Caco-2 (cell line): ENCODE results near the gene WDR59. TPM values are rescaled to one million over a fixed set of nuclear protein-coding genes. Genes with fewer than 3 reads are reported as not detected.

Experiments
- BruUV-seq: library from RNA; stranded (reverse); fragments of 400-500 nt; replicated peaks from 2 replicates; lab custom pipeline; 2021; lab: Mats Ljungman, UMichigan
- CTCF ChIA-PET: fragments of 300-600 bp; sonication (Branson Sonifier 250); formaldehyde crosslinking; loops from one replicate; lab custom pipeline; 2022; ENCODE audit warnings: antibody characterized with exemption; lab: Charles Lee
- POLR2A ChIA-PET: fragments of 300-600 bp; sonication (Branson Sonifier 250); formaldehyde crosslinking; loops from one replicate; lab custom pipeline; 2022; ENCODE audit warnings: antibody characterized with exemption; lab: Charles Lee
- DNase-seq, 2 experiments: peaks; one replicate each; pipeline versions ENCODE4 v3.0.0 to v3.0.0-alpha.2; 2020 to 2022
- H3K27me3 ChIP-seq: replicated peaks from 2 replicates; pipeline ENCODE4 v1.6.0; 2011; ENCODE audit warnings: low read length; ENCODE audit not compliant: control insufficient read depth, insufficient read depth
- H3K36me3 ChIP-seq: 2 replicates; pipeline ENCODE4 v1.5.1; 2011; ENCODE audit warnings: low read length; ENCODE audit not compliant: control insufficient read depth, insufficient read depth
- H3K4me1 ChIP-seq: fragments of 250-450 bp; sonication (Bioruptor Pico); 2 replicates; pipeline ENCODE4 v1.5.1; 2020; ENCODE audit warnings: mild to moderate bottlenecking
- H3K4me3 ChIP-seq: 2 replicates; pipeline ENCODE4 v1.5.1; 2011; ENCODE audit warnings: low read depth, mild to moderate bottlenecking, control low read depth, low read length
- H3K9me3 ChIP-seq: fragments of 250-450 bp; sonication (Bioruptor Pico); 2 replicates; pipeline ENCODE4 v1.5.1; 2020; ENCODE audit warnings: mild to moderate bottlenecking, moderate library complexity
- H3K27ac Mint-ChIP-seq: one replicate; pipeline ENCODE4 v1.8.0; 2022; ENCODE audit warnings: mixed read lengths; ENCODE audit not compliant: unreplicated experiment
- H3K27me3 Mint-ChIP-seq: one replicate; pipeline ENCODE4 v1.8.0; 2022; ENCODE audit warnings: mixed read lengths; ENCODE audit not compliant: insufficient read depth, unreplicated experiment
- H3K36me3 Mint-ChIP-seq: one replicate; pipeline ENCODE4 v1.8.0; 2022; ENCODE audit warnings: mild to moderate bottlenecking, mixed read lengths; ENCODE audit not compliant: insufficient read depth, unreplicated experiment
- H3K4me1 Mint-ChIP-seq: one replicate; pipeline ENCODE4 v1.8.0; 2022; ENCODE audit warnings: low read depth, mixed read lengths; ENCODE audit not compliant: unreplicated experiment
- H3K4me3 Mint-ChIP-seq: one replicate; pipeline ENCODE4 v1.8.0; 2022; ENCODE audit warnings: mild to moderate bottlenecking, moderate library complexity, mixed read lengths; ENCODE audit not compliant: unreplicated experiment
- H3K9me3 Mint-ChIP-seq: one replicate; pipeline ENCODE4 v1.8.0; 2022; ENCODE audit warnings: mixed read lengths; ENCODE audit not compliant: unreplicated experiment
- intact Hi-C: fragments of 100-400 bp; cut with micrococcal nuclease; formaldehyde crosslinking; loops from one replicate; pipeline ENCODE4 v1.10.0; 2022; ENCODE audit not compliant: unreplicated experiment
- total RNA-seq: library from RNA; stranded (reverse); gene quantifications from 2 replicates; pipeline ENCODE4 v1.2.3, GENCODE V29; 2022
- TF ChIP-seq, protein P1 (sequence below), 2 experiments: fragments of 200-600 bp in 1 of 2; IDR thresholded peaks; 1 replicate in 1 of 2; 2 replicates in 1 of 2; pipeline versions ENCODE4 v1.5.1 to v1.8.0; 2011 to 2022; ENCODE audit warnings: antibody characterized with exemption in 1 of 2, control low read depth in 1 of 2, inconsistent platforms in 1 of 2, low read depth in 1 of 2, low read length in 1 of 2, mild to moderate bottlenecking in 1 of 2, moderate library complexity in 1 of 2; ENCODE audit not compliant: insufficient read depth in 1 of 2, severe bottlenecking in 1 of 2, unreplicated experiment in 1 of 2

Gene WDR59
- total RNA-seq, 1 experiment from 2014 or later: 148 TPM

DNA sequence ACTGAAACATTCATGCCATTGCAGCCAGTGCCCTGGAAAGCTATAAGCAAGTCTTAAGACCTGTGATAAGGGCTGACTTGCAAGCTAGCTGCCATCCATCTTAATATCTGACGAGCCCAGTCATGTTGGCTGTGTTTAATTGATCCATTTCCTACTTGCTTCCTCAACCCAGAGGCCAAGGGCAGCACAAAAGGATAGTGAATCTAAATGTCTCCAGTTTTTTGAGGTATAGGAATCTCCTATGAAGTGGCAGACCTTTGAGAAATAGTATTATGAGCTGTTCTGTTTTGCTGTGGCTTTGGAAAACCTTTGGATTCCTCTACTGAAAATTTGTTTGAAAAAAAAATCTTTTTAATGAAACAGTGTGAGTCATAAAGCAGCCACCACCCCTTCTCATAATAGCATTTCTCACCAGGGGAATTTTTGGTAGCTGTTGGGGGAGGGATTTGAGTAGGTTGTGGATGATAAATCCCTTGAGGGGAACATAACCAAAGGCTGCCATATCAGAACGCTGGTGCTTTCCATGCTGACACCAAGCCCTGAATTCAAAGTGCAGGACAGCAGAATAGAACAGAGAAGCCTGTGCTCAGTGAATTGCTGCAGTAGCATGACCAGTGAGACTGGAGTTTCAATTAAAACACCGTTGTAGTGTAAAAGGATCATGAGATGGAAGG, 26.8 kb upstream of the WDR59 start:
- intact Hi-C loops: no loop called here
- Mint-ChIP-seq H3K4me1 (peaks cover 20% of the 10 kb centered on the region), H3K4me3 (no peak overlapping the region), H3K27me3 (no peaks in the 10 kb centered on the region), H3K36me3 (peaks cover 12% of the 10 kb centered on the region), H3K27ac (no peak overlapping the region), H3K9me3 (no peaks in the 10 kb centered on the region)
- TF ChIP-seq, protein P1, sequence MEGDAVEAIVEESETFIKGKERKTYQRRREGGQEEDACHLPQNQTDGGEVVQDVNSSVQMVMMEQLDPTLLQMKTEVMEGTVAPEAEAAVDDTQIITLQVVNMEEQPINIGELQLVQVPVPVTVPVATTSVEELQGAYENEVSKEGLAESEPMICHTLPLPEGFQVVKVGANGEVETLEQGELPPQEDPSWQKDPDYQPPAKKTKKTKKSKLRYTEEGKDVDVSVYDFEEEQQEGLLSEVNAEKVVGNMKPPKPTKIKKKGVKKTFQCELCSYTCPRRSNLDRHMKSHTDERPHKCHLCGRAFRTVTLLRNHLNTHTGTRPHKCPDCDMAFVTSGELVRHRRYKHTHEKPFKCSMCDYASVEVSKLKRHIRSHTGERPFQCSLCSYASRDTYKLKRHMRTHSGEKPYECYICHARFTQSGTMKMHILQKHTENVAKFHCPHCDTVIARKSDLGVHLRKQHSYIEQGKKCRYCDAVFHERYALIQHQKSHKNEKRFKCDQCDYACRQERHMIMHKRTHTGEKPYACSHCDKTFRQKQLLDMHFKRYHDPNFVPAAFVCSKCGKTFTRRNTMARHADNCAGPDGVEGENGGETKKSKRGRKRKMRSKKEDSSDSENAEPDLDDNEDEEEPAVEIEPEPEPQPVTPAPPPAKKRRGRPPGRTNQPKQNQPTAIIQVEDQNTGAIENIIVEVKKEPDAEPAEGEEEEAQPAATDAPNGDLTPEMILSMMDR (IDR thresholded peaks at IDR 0.05; ENCODE audit: insufficient read depth in 1 of 2, low read depth in 1 of 2, low read length in 1 of 2, severe bottlenecking in 1 of 2, unreplicated experiment in 1 of 2): no peak
- no peak overlapping the region for H3K4me3 ChIP-seq
- H3K36me3 ChIP-seq: no peaks in the 10 kb centered on the region
- no TSS peak for BruUV-seq
- H3K9me3 ChIP-seq: no peaks in the 10 kb centered on the region
- DNase-seq: no peak
- ChIA-PET POLR2A (no interaction called here), CTCF (interaction anchor here (1.0 kb wide), 1 partner anchor 13 kb away, joined by 3 read pairs; the partner anchor contains the start of gene ZNRF1)
- no peaks in the 10 kb centered on the region for H3K4me1 ChIP-seq
- no peaks in the 10 kb centered on the region for H3K27me3 ChIP-seq

DNA sequence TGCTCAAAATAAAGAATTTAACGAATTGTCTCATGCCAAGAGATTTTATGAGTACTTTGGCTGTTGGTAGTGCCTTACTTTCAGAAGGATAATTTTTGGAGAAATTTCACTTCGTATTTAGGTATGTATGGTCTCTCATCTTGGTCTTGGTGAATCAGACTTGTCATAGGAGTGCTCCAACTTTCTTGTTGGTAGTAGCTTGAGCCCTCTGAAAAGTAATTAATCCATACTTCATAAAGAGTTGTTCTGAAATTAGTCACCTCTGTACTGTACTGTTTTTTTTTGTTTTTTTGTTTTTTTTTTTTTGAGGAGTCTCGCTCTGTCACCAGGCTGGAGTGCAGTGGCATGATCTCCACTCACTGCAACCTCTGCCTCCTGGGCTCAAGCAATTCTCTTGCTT, 25.5 kb upstream of the WDR59 start:
- ChIA-PET POLR2A (no interaction called here), CTCF (no interaction called here)
- Mint-ChIP-seq H3K36me3 (peaks cover under 1% of the 10 kb centered on the region), H3K27me3 (no peaks in the 10 kb centered on the region), H3K9me3 (no peaks in the 10 kb centered on the region), H3K4me1 (peaks cover 20% of the 10 kb centered on the region), H3K4me3 (no peak overlapping the region), H3K27ac (no peak overlapping the region)
- Histone ChIP-seq H3K4me3 (no peak overlapping the region), H3K27me3 (no peaks in the 10 kb centered on the region), H3K4me1 (no peaks in the 10 kb centered on the region), H3K36me3 (no peaks in the 10 kb centered on the region), H3K9me3 (no peaks in the 10 kb centered on the region)
- no TSS peak for BruUV-seq
- intact Hi-C loops: no loop called here
- TF ChIP-seq, protein P1 (IDR thresholded peaks at IDR 0.05; ENCODE audit: insufficient read depth in 1 of 2, low read depth in 1 of 2, low read length in 1 of 2, severe bottlenecking in 1 of 2, unreplicated experiment in 1 of 2): no peak
- DNase-seq: no peak

DNA sequence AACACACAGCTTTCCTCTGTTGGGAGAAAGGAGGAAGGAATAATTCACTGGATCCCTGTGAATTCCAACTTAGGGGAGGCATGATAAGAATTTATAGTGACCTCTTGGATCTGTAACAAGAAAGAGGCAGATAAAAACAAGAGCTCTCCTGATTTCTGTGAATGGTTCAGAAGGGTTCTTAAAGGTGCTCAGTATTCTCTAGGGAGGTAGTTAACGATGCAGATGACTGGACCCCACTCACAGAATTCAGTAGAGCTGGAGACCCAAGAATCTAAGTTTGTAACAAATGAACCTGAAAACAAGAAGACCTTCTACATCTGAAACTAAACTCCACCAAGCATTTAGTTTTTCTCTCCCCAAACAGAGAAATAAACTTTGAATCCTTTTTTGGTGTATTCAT, 22.5 kb upstream of the WDR59 start:
- Histone ChIP-seq H3K4me1 (peaks cover 12% of the 10 kb centered on the region), H3K4me3 (no peak overlapping the region), H3K9me3 (no peaks in the 10 kb centered on the region), H3K27me3 (no peaks in the 10 kb centered on the region), H3K36me3 (0 out of 2 replicates have a peak, but pooled peaks cover 1% of the 10 kb centered on the region)
- CTCF ChIA-PET: no interaction called here
- H3K27me3 Mint-ChIP-seq: no peaks in the 10 kb centered on the region
- POLR2A ChIA-PET: no interaction called here
- no TSS peak for BruUV-seq
- no peak overlapping the region for H3K4me3 Mint-ChIP-seq
- no peaks in the 10 kb centered on the region for H3K9me3 Mint-ChIP-seq
- peaks cover 5% of the 10 kb centered on the region for H3K36me3 Mint-ChIP-seq
- TF ChIP-seq, protein P1 (IDR thresholded peaks at IDR 0.05; ENCODE audit: insufficient read depth in 1 of 2, low read depth in 1 of 2, low read length in 1 of 2, severe bottlenecking in 1 of 2, unreplicated experiment in 1 of 2): no peak
- H3K27ac Mint-ChIP-seq: no peak overlapping the region
- no peak for DNase-seq
- intact Hi-C loops: no loop called here
- H3K4me1 Mint-ChIP-seq: peaks cover 21% of the 10 kb centered on the region
